Stomach smooth muscle (tissue), 2 donors: Measurements from ENCODE around the gene COASY.
A peak's percentile ranks its signal among the peaks of the same experiment; 100 is the strongest.

ENCODE experiments used
- H3K27ac ChIP-seq: one replicate; pipeline ENCODE4 v1.7.0; 2013; ENCODE audit warnings: mild to moderate bottlenecking, low read length, inconsistent platforms
- H3K27me3 ChIP-seq, 2 donors: one replicate each; pipeline ENCODE4 v1.7.0; 2013; ENCODE audit warnings: low read length in 2 of 2; ENCODE audit not compliant: insufficient read depth in 2 of 2, control insufficient read depth in 1 of 2
- H3K36me3 ChIP-seq, 2 donors: one replicate each; pipeline ENCODE4 v1.7.0; 2013; ENCODE audit warnings: low read length in 2 of 2; ENCODE audit not compliant: control insufficient read depth in 2 of 2, insufficient read depth in 2 of 2
- H3K4me1 ChIP-seq: one replicate; pipeline ENCODE4 v1.7.0; 2013; ENCODE audit warnings: low read length; ENCODE audit not compliant: control insufficient read depth, insufficient read depth
- H3K4me3 ChIP-seq, 2 donors: one replicate each; pipeline ENCODE4 v1.7.0; 2013; ENCODE audit warnings: low read length in 2 of 2
- H3K9ac ChIP-seq, 2 donors: one replicate each; pipeline ENCODE4 v1.7.0; 2013; ENCODE audit warnings: low read length in 2 of 2, mild to moderate bottlenecking in 1 of 2
- H3K9me3 ChIP-seq, 2 donors: one replicate each; pipeline ENCODE4 v1.7.0; 2013; ENCODE audit warnings: low read length in 2 of 2; ENCODE audit not compliant: control insufficient read depth in 2 of 2
- donor health status: healthy.
- donor health status: Pancreatic carcinoma.

Gene COASY

GRCh38 chr17:42564815-42565522 is 3.0 kb downstream of the COASY start:
- H3K4me1 ChIP-seq: peaks cover 51% of the 10 kb centered on the region
- H3K36me3 ChIP-seq: peaks cover 22 to 35% of the 10 kb centered on the region in 2 donors
- no peak overlapping the region for H3K27ac ChIP-seq
- H3K9me3 ChIP-seq: no peaks in the 10 kb centered on the region
- H3K9ac ChIP-seq: no peak overlapping the region
- H3K27me3 ChIP-seq: no peaks in the 10 kb centered on the region
- H3K4me3 ChIP-seq: no peak overlapping the region

- H3K27ac ChIP-seq: peak overlapping the region; percentile 86
Measured at GRCh38 chr17:42565523-42566214, 3.7 kb downstream of the COASY start.

GRCh38 chr17:42566215-42566882 is 4.4 kb downstream of the COASY start:
- Histone ChIP-seq H3K4me3 (peak overlapping the region; percentile 87 to 91), H3K9ac (peak overlapping the region; percentile 62 to 86), H3K27ac (peak overlapping the region; percentile 86), H3K36me3 (peaks cover 28 to 39% of the 10 kb centered on the region in 2 donors), H3K27me3 (no peaks in the 10 kb centered on the region), H3K4me1 (peaks cover 48% of the 10 kb centered on the region), H3K9me3 (no peaks in the 10 kb centered on the region)

More at GRCh38 chr17:42565523-42566214, 3.7 kb downstream of the COASY start:
- Histone ChIP-seq H3K9me3 (no peaks in the 10 kb centered on the region), H3K9ac (peak overlapping the region in 1 of 2 donors; percentile 62), H3K4me1 (peaks cover 51% of the 10 kb centered on the region), H3K36me3 (peaks cover 24 to 39% of the 10 kb centered on the region in 2 donors), H3K27me3 (no peaks in the 10 kb centered on the region), H3K4me3 (peak overlapping the region; percentile 87 to 91)

- Histone ChIP-seq H3K27ac (peak within 1 kb of the TSS; percentile 86), H3K9me3 (no peaks in the 10 kb centered on the region), H3K9ac (peak within 1 kb of the TSS; percentile 62 to 86), H3K4me1 (peaks cover 44% of the 10 kb centered on the region), H3K27me3 (no peaks in the 10 kb centered on the region), H3K4me3 (peak within 1 kb of the TSS; percentile 87 to 91), H3K36me3 (peaks cover 34 to 44% of the 10 kb centered on the region in 2 donors)
Measured at GRCh38 chr17:42566883-42567573, 5.1 kb downstream of the COASY start, which contains the start of gene MLX. Gene MLX (plus strand): TSS chr17:42567100. CDS start chr17:42567125, 25 bp downstream.

- Histone ChIP-seq H3K9ac (no peak overlapping the region), H3K4me1 (peaks cover 32% of the 10 kb centered on the region), H3K27ac (no peak overlapping the region), H3K4me3 (no peak overlapping the region), H3K27me3 (no peaks in the 10 kb centered on the region), H3K9me3 (no peaks in the 10 kb centered on the region), H3K36me3 (peaks cover 47 to 58% of the 10 kb centered on the region in 2 donors)
Measured at GRCh38 chr17:42568341-42569111, 6.6 kb downstream of the COASY start.

GRCh38 chr17:42571435-42572225 is 9.7 kb downstream of the COASY start:
- H3K27ac ChIP-seq: no peak overlapping the region
- peaks cover 15% of the 10 kb centered on the region for H3K4me1 ChIP-seq
- no peaks in the 10 kb centered on the region for H3K9me3 ChIP-seq
- no peaks in the 10 kb centered on the region for H3K27me3 ChIP-seq
- H3K4me3 ChIP-seq: no peak overlapping the region
- peaks cover 42 to 44% of the 10 kb centered on the region in 2 donors for H3K36me3 ChIP-seq
- no peak overlapping the region for H3K9ac ChIP-seq

- no peak overlapping the region for H3K9ac ChIP-seq
- H3K4me1 ChIP-seq: peaks cover 14% of the 10 kb centered on the region
- H3K27me3 ChIP-seq: no peaks in the 10 kb centered on the region
- no peak overlapping the region for H3K4me3 ChIP-seq
- peaks cover 42 to 44% of the 10 kb centered on the region in 2 donors for H3K36me3 ChIP-seq
- H3K9me3 ChIP-seq: no peaks in the 10 kb centered on the region
- H3K27ac ChIP-seq: no peak overlapping the region
Measured at GRCh38 chr17:42573095-42573494, 11.1 kb downstream of the COASY start.

- H3K27me3 ChIP-seq: no peaks in the 10 kb centered on the region
- no peak overlapping the region for H3K27ac ChIP-seq
- H3K4me1 ChIP-seq: peaks cover 16% of the 10 kb centered on the region
- H3K4me3 ChIP-seq: no peak overlapping the region
- H3K9ac ChIP-seq: no peak overlapping the region
- no peaks in the 10 kb centered on the region for H3K9me3 ChIP-seq
- peaks cover 34 to 37% of the 10 kb centered on the region in 2 donors for H3K36me3 ChIP-seq
Measured at GRCh38 chr17:42574463-42574862, 12.5 kb downstream of the COASY start.

- H3K27ac ChIP-seq: peak overlapping the region; percentile 86
- peaks cover 16% of the 10 kb centered on the region for H3K4me1 ChIP-seq
- peak overlapping the region; percentile 97 to 98 for H3K4me3 ChIP-seq
- H3K36me3 ChIP-seq: peaks cover 39 to 40% of the 10 kb centered on the region in 2 donors
- H3K9me3 ChIP-seq: no peaks in the 10 kb centered on the region
- H3K9ac ChIP-seq: peak overlapping the region; percentile 71 to 97
- no peaks in the 10 kb centered on the region for H3K27me3 ChIP-seq
Measured at GRCh38 chr17:42577140-42577531, 15.2 kb downstream of the COASY start.
